GM19035 (cell line): Measurements from ENCODE around the gene C1orf74.
A peak's percentile ranks its signal among the peaks of the same experiment; 100 is the strongest.

Experiments used
- ATAC-seq: cut with Tn5 transposase; IDR thresholded peaks from one replicate; pipeline ENCODE4 v1.9.1; 2021; ENCODE audit not compliant: unreplicated experiment

C1orf74 gene

GRCh38 chr1:209747580-209748262 is 36.6 kb downstream of the C1orf74 start:
- peak; percentile 73 for ATAC-seq

DNA sequence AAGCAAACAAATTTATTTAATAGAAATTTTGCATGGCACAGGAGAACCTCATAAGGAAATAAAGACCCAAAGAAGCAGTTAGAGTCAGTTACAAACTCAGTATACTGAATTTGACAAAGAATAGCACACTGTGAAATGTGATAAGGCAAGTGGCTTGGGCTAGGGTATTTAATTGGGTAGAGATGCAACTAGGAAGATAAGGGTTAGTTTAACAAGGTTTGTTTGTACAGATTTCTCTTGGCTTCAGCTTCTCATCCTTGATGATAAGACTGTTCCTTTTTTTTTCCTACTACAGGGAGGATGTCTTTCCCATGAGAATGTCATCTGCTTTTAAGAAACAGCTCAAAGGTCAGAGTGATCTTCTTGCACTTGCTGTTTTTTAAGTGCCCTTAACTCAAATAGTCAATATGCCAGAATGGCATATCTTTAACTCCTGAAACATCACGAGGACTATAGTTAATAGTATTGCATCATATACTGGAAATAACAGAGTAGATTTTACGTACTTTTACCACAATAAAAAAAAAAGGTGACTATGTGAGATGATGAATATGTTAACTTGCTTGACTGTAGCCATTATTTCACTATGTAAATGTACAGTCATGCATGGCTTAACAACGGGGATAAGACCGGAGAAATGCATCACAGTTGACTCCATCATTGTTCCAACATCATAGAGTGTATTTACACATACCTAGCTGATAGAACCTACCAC is 37.8 kb downstream of the C1orf74 start:
- ATAC-seq: no peak

- no peak for ATAC-seq
These were observed 41.2 kb downstream of the C1orf74 start for GRCh38 chr1:209743145-209743482.

DNA sequence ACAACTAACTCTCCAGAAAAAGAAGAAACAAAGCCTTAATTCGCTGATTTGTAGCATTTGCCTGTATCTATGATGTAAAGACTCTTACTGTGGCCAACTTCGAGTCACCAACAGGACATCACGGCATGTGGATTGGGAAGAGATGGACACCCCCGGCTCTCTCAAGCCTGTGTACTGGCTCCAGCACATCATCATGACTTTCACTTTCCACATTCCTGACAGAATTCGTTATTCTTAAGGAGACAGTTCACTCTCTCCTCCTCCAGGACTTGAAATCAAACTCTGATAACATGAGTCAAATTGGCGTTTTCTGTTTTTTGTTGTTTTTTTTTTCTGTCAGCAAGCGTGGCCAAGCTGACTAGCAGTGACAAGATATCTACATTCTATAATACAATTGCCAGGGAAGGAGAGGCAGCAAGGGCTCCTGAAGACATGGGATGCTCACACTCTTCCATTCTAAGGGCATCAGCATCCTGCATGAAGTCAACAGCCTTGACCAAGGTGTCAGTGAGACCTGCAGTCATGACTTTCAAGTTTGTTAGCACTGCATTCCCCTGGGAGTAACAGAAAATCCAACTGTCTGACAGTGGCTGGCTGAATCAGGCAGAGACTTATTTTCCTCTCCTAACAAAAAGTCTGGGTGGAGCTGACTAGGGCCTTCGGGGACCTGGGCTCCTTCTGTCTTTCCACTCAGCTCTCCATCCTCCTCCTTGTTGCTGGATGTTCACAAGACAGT is 41.8 kb downstream of the C1orf74 start:
- ATAC-seq: no peak

- ATAC-seq: no peak
These were observed 42.5 kb downstream of the C1orf74 start for GRCh38 chr1:209741889-209742288.

DNA sequence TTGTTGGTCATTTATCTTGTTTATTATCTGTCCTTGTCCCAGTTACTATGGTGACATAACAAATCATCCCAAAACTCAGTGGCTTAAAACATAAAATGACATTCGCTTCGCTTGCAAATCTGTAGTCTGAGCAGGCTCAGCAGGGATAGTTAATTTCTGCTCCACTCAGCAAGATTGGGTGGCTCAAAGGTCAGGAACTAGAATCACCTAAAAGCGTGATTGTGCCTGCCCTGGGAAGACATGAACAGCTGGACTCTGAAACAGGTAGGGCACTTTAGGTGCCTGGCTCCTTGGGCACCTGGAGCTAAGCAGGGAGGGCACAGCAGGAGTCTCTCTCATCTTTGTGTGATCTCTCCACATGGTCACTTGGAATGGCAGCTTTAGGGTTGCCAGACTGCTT is 43.2 kb downstream of the C1orf74 start:
- no peak for ATAC-seq

DNA sequence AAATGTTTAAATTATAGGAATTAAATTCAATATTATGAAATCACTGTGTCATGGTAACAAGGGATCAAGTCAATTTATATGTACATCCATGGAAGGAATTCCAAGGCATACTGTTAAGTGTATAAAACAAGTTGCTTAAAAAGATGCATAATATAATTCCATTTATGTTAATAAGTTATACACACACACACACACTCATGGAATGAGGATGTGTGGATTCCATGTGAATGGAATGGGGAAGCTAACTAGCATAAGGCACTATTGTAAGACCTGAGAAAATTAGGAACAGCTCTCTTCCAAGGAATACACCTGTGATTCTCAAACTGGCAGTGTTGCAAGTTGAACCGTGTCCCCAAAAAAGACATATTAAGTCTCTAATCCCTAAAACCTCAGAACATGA is 46.1 kb downstream of the C1orf74 start:
- no peak for ATAC-seq

DNA sequence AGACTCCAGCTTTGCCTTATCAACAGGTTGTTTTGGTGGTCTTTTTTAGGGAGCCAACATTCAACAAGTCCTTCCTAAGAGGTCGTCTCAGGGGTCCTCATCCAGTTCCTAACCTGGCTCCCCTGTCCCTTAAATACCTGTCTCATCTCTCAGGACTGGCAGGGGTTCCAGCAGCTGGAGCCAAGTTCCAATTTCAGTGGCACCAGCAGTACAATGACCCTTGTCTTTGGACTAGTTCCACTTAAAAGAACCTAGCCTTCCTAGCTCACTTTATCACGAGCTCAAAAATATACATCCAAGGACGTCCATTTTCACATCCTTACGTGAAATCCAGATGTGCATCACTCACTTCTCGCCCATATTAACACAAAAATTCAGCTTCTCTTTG is 47.2 kb downstream of the C1orf74 start:
- ATAC-seq: no peak

GRCh38 chr1:209736490-209737117 is 47.8 kb downstream of the C1orf74 start:
- ATAC-seq: no peak

GRCh38 chr1:209733409-209734192 is 50.8 kb downstream of the C1orf74 start:
- ATAC-seq: no peak

DNA sequence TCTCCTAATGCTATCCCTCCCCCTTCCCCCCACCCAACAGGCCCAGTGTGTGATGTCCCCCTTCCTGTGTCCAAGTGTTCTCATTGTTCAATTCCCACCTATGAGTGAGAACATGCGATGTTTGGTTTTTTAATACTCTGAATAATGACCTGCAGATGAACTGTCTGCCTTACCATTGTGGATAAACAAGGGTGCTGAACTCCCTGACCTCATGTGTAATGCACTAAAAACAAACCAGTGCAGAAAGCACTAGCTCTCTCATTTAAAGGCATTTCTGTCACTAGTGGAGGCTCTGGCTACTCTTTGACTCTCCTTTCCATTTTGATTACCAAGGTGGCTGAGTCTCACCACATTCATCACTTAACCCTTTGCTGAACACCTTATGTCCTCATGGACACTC is 51.6 kb downstream of the C1orf74 start:
- no peak for ATAC-seq

GRCh38 chr1:209729436-209729835 is 54.9 kb downstream of the C1orf74 start:
- no peak for ATAC-seq
